Stomach (tissue), 9 donors: ENCODE measurements around the gene UBE2C. TPM values are rescaled to one million over a fixed set of nuclear protein-coding genes. Genes with fewer than 3 reads are reported as not detected.

Experiments
- DNase-seq, 2 donors: peaks; one replicate each; pipeline versions ENCODE4 v3.0.0 to v3.0.0-alpha.2; 2013 to 2019
- H3K27ac ChIP-seq, 5 donors: fragments of 200-600 bp in 4 of 5; sonication (generic) in 4 of 5; one replicate each; pipeline ENCODE4 v1.5.1; 2013 to 2019; ENCODE audit warnings: mild to moderate bottlenecking in 1 of 5, moderate library complexity in 1 of 5
- H3K27me3 ChIP-seq, 3 donors: fragments of 200-600 bp; sonication (generic); one replicate each; pipeline ENCODE4 v1.5.1; 2017 to 2019; ENCODE audit warnings: mixed run types in 1 of 3
- H3K36me3 ChIP-seq, 4 donors: fragments of 200-600 bp; sonication (generic); 1 replicate in 3 of 4; 2 replicates in 1 of 4; pipeline ENCODE4 v1.5.1; 2016 to 2019
- H3K4me1 ChIP-seq, 4 donors: fragments of 200-600 bp; sonication (generic); one replicate each; pipeline ENCODE4 v1.5.1; 2016 to 2019
- H3K4me3 ChIP-seq, 4 donors: fragments of 200-600 bp; sonication (generic) in 3 of 4; one replicate each; pipeline ENCODE4 v1.5.1; 2016 to 2019; ENCODE audit warnings: mild to moderate bottlenecking in 1 of 4
- H3K9me3 ChIP-seq, 4 donors: fragments of 200-600 bp; sonication (generic); one replicate each; pipeline ENCODE4 v1.5.1; 2016 to 2019
- CTCF ChIP-seq, 7 experiments: fragments of 450-650 bp in 4 of 7; fragments of 200-600 bp in 3 of 7; sonication (generic) in 3 of 7; IDR thresholded peaks; one replicate each; pipeline ENCODE4 v1.5.1; 2016 to 2019; ENCODE audit warnings: antibody characterized with exemption in 7 of 7, control low read depth in 2 of 7, mild to moderate bottlenecking in 1 of 7
- EP300 ChIP-seq: sonication (generic); formaldehyde crosslinking; IDR thresholded peaks from one replicate; pipeline ENCODE4 v1.6.1; 2017; ENCODE audit warnings: antibody characterized with exemption
- POLR2A ChIP-seq, 4 donors: fragments of 450-650 bp; IDR thresholded peaks; one replicate each; pipeline ENCODE4 v1.6.1; 2016; ENCODE audit warnings: antibody characterized with exemption in 4 of 4, control low read depth in 2 of 4, mild to moderate bottlenecking in 1 of 4, moderate library complexity in 1 of 4
- POLR2AphosphoS5 ChIP-seq, 3 donors: sonication (generic); formaldehyde crosslinking; IDR thresholded peaks; one replicate each; pipeline ENCODE4 v1.6.1; 2016; ENCODE audit warnings: antibody characterized with exemption in 3 of 3
- WGBS, 5 donors: extraction: QIAGEN DNeasy Blood & Tissue Kit in 3 of 5; methylation state at CpG; one replicate each; pipeline versions ENCODE4 v1.1.5 to v1.1.7; 2013 to 2018; 5-methylcytosine and 5-hydroxymethylcytosine counted together
- intact Hi-C: fragments of 100-400 bp; cut with DNase I; formaldehyde crosslinking; loops from one replicate; pipeline ENCODE4 v1.15.1; 2023; ENCODE audit warnings: low total_unique reads
- polyA plus RNA-seq, 3 donors: library from polyadenylated mRNA; stranded (reverse); fragments of 200-250 nt; gene quantifications; one replicate each; pipeline ENCODE4 v1.2.3, GENCODE V29; 2013
- total RNA-seq, 5 donors: library from RNA; depleted of rRNA; stranded (reverse); fragments of >200 nt; gene quantifications; one replicate each; pipeline versions ENCODE4 v1.1.0 to v1.2.3, GENCODE V29; 2014 to 2016
- donor health status: healthy with polysubstance abuse.
- donor health status: Bipolar disorder and iron deficiency.
- donor health status: healthy.

The UBE2C gene
- total and polyA plus RNA-seq, 8 donors: 10.5 to 72.2 (median 14.6) TPM; not detected in 1

GRCh38 chr20:45774945-45775344 is 37.5 kb upstream of the UBE2C start:
- Histone ChIP-seq H3K36me3 (no peaks in the 10 kb centered on the region), H3K4me1 (peaks cover 25 to 44% (median 36%) of the 10 kb centered on the region in 4 donors), H3K27ac (no peak overlapping the region), H3K27me3 (no peaks in the 10 kb centered on the region), H3K9me3 (no peaks in the 10 kb centered on the region), H3K4me3 (no peak overlapping the region)
- intact Hi-C loops: loop anchor here (5.0 to 10.0 kb wide), 2 partner anchors 330 to 458 kb away; no protein-coding TSS in a partner anchor
- TF ChIP-seq EP300 (no peak), CTCF (IDR thresholded peaks at IDR 0.05) (no peak), POLR2AphosphoS5 (IDR thresholded peaks at IDR 0.05) (no peak), POLR2A (IDR thresholded peaks at IDR 0.05) (no peak)
- peak in 1 of 2 donors; percentile 62 for DNase-seq
- WGBS, 5 donors: 73 to 88% (median 79%) methylated on average over 2 of the region's 2 CpGs

- Histone ChIP-seq H3K4me3 (no peak overlapping the region), H3K9me3 (no peaks in the 10 kb centered on the region), H3K4me1 (peaks cover 30 to 49% (median 41%) of the 10 kb centered on the region in 4 donors), H3K27ac (no peak overlapping the region), H3K27me3 (no peaks in the 10 kb centered on the region), H3K36me3 (no peaks in the 10 kb centered on the region)
- TF ChIP-seq EP300 (no peak), CTCF (IDR thresholded peaks at IDR 0.05) (no peak), POLR2AphosphoS5 (IDR thresholded peaks at IDR 0.05) (no peak), POLR2A (IDR thresholded peaks at IDR 0.05) (no peak)
- no peak for DNase-seq
- 83 to 92% (median 89%) methylated on average over 6 of the region's 6 CpGs for WGBS, 5 donors
- intact Hi-C loops: loop anchor here (10.0 kb wide), 1 partner anchor 331 kb away; no protein-coding TSS in a partner anchor
Measured at GRCh38 chr20:45775411-45775810, 37.0 kb upstream of the UBE2C start.

GRCh38 chr20:45776931-45777330 is 35.5 kb upstream of the UBE2C start:
- intact Hi-C loops: loop anchor here (10.0 kb wide), 1 partner anchor 332 kb away; no protein-coding TSS in a partner anchor
- Histone ChIP-seq H3K4me3 (no peak overlapping the region), H3K4me1 (peaks cover 33 to 49% (median 47%) of the 10 kb centered on the region in 4 donors), H3K27me3 (no peaks in the 10 kb centered on the region), H3K27ac (peak overlapping the region in 1 of 5 donors; percentile 95), H3K36me3 (no peaks in the 10 kb centered on the region), H3K9me3 (no peaks in the 10 kb centered on the region)
- TF ChIP-seq CTCF (IDR thresholded peaks at IDR 0.05) (no peak), POLR2A (IDR thresholded peaks at IDR 0.05) (no peak), EP300 (no peak), POLR2AphosphoS5 (IDR thresholded peaks at IDR 0.05) (no peak)
- DNase-seq: no peak
- WGBS, 5 donors: 87 to 93% (median 88%) methylated on average over 7 of the region's 7 CpGs

GRCh38 chr20:45779011-45779915 is 33.2 kb upstream of the UBE2C start:
- Histone ChIP-seq H3K27me3 (no peaks in the 10 kb centered on the region), H3K4me3 (no peak overlapping the region), H3K9me3 (no peaks in the 10 kb centered on the region), H3K4me1 (peaks cover 55 to 70% (median 65%) of the 10 kb centered on the region in 4 donors), H3K36me3 (no peaks in the 10 kb centered on the region), H3K27ac (peak overlapping the region; percentile 85 to 96 (median 95))
- intact Hi-C loops: loop anchor here (10.0 kb wide), 1 partner anchor 334 kb away; no protein-coding TSS in a partner anchor
- TF ChIP-seq POLR2AphosphoS5 (IDR thresholded peaks at IDR 0.05) (peak in 2 of 3 donors; percentile 73 to 92), EP300 (peak; percentile 71), CTCF (IDR thresholded peaks at IDR 0.05) (no peak)
- DNase-seq: peak; percentile 90 to 94
- WGBS, 5 donors: 23 to 43% (median 25%) methylated on average over 8 of the region's 8 CpGs
